HepG2 (cell line): ENCODE measurements around the gene EMC9. TPM values are rescaled to one million over a fixed set of nuclear protein-coding genes. Genes with fewer than 3 reads are reported as not detected.

Experiments
- ASH2L ChIP-seq: fragments of 300-600, 200-600 bp; sonication (generic); IDR thresholded peaks from 2 replicates; pipeline ENCODE4 v1.7.0; 2017; ENCODE audit warnings: low read depth, mild to moderate bottlenecking, moderate library complexity, mixed read lengths, low read length; ENCODE audit not compliant: insufficient read length
- BHLHE40 ChIP-seq: IDR thresholded peaks from 2 replicates; pipeline ENCODE4 v1.6.1; 2011; ENCODE audit warnings: low read length, improper control_type of control experiment
- DR1 ChIP-seq: sonication (generic); formaldehyde crosslinking; IDR thresholded peaks from 2 replicates; pipeline ENCODE4 v1.8.0; 2021; ENCODE audit warnings: mild to moderate bottlenecking, missing genetic modification reagents, inconsistent platforms
- FOXA1 ChIP-seq, 2 experiments: fragments of 450-650 bp in 1 of 2; sonication (generic) in 1 of 2; formaldehyde crosslinking in 1 of 2; IDR thresholded peaks; 2 replicates each; pipeline versions ENCODE4 v1.4.0 to v1.6.1; 2016 to 2020; ENCODE audit warnings: missing genetic modification reagents in 1 of 2
- GPN1 ChIP-seq: sonication (generic); formaldehyde crosslinking; IDR thresholded peaks from 2 replicates; pipeline ENCODE4 v1.5.1; 2020; ENCODE audit warnings: missing genetic modification reagents, borderline replicate concordance
- HNF4G ChIP-seq, 2 experiments: sonication (generic) in 1 of 2; formaldehyde crosslinking in 1 of 2; IDR thresholded peaks; 2 replicates each; pipeline versions ENCODE4 v1.4.0 to v1.6.1; 2011 to 2020; ENCODE audit warnings: borderline replicate concordance in 2 of 2, low read depth in 2 of 2, mild to moderate bottlenecking in 2 of 2, low read length in 1 of 2, missing genetic modification reagents in 1 of 2, moderate library complexity in 1 of 2
- KLF15 ChIP-seq: sonication (generic); formaldehyde crosslinking; IDR thresholded peaks from 2 replicates; pipeline ENCODE4 v1.8.1; 2023; ENCODE audit warnings: borderline replicate concordance, mild to moderate bottlenecking, inconsistent platforms, missing genetic modification reagents, mixed read lengths
- MAZ ChIP-seq, 2 experiments: sonication (generic) in 1 of 2; formaldehyde crosslinking in 1 of 2; IDR thresholded peaks; 2 replicates each; pipeline versions ENCODE4 v1.5.0 to v1.6.1; 2012 to 2020; ENCODE audit warnings: low read depth in 2 of 2, mild to moderate bottlenecking in 2 of 2, borderline replicate concordance in 1 of 2, improper control_type of control experiment in 1 of 2, low read length in 1 of 2, missing genetic modification reagents in 1 of 2, moderate library complexity in 1 of 2
- MTF1 ChIP-seq: sonication (generic); formaldehyde crosslinking; IDR thresholded peaks from 2 replicates; pipeline ENCODE4 v1.5.0; 2020; ENCODE audit warnings: missing genetic modification reagents
- POLR2AphosphoS2 ChIP-seq: IDR thresholded peaks from 2 replicates; pipeline ENCODE4 v1.6.1; 2011; ENCODE audit warnings: low read depth, low read length, improper control_type of control experiment
- SRSF4 ChIP-seq: fragments of 200-400 bp; formaldehyde crosslinking; IDR thresholded peaks from one replicate; pipeline ENCODE4 v1.6.1; 2018; ENCODE audit warnings: mild to moderate bottlenecking, low read depth, low read length, moderate library complexity; ENCODE audit not compliant: poor library complexity, severe bottlenecking
- THAP11 ChIP-seq: IDR thresholded peaks from 2 replicates; pipeline ENCODE4 v1.6.1; 2016; ENCODE audit warnings: missing biosample characterization, missing genetic modification reagents
- ZBTB10 ChIP-seq: sonication (generic); formaldehyde crosslinking; IDR thresholded peaks from 2 replicates; pipeline ENCODE4 v1.4.0; 2020; ENCODE audit warnings: missing genetic modification reagents, borderline replicate concordance
- ZNF17 ChIP-seq: sonication (generic); formaldehyde crosslinking; IDR thresholded peaks from 2 replicates; pipeline ENCODE4 v1.5.0; 2020; ENCODE audit warnings: mild to moderate bottlenecking, missing genetic modification reagents
- ZNF275 ChIP-seq: sonication (generic); formaldehyde crosslinking; IDR thresholded peaks from 2 replicates; pipeline ENCODE4 v1.8.0; 2022; ENCODE audit warnings: missing genetic modification reagents, mild to moderate bottlenecking, inconsistent platforms, borderline replicate concordance
- ZNF558 ChIP-seq: sonication (generic); formaldehyde crosslinking; IDR thresholded peaks from 2 replicates; pipeline ENCODE4 v1.9.0; 2022; ENCODE audit warnings: mild to moderate bottlenecking, missing genetic modification reagents, borderline replicate concordance
- ZNF780A ChIP-seq: sonication (generic); formaldehyde crosslinking; IDR thresholded peaks from 2 replicates; pipeline ENCODE4 v1.8.0; 2022; ENCODE audit warnings: mild to moderate bottlenecking, missing genetic modification reagents, moderate library complexity
- polyA plus RNA-seq, 8 experiments: library from polyadenylated mRNA; depleted of rRNA in 3 of 8; stranded (reverse) in 7 of 8; unstranded in 1 of 8; fragments of >200 nt; fragmentation: Illumina TruSeq in 4 of 8; extraction: Trizol in 4 of 8; gene quantifications; 2 replicates each; pipeline versions ENCODE4 v1.2.1 to v1.2.3, GENCODE V29; 2011 to 2016; ENCODE audit warnings: low read depth in 4 of 8, missing spikeins in 1 of 8, mixed read lengths in 1 of 8; ENCODE audit not compliant: insufficient read depth in 1 of 8
- total RNA-seq, 5 experiments: library from RNA; depleted of rRNA; stranded (reverse); fragments of >200 nt; fragmentation: Illumina TruSeq; extraction: Trizol; gene quantifications; 2 replicates each; pipeline ENCODE4 v1.2.3, GENCODE V29; 2016; ENCODE audit warnings: low read depth in 1 of 5
- TF ChIP-seq, protein P1 (sequence below): sonication (generic); formaldehyde crosslinking; IDR thresholded peaks from 2 replicates; pipeline ENCODE4 v1.5.1; 2020; ENCODE audit warnings: missing genetic modification reagents, mild to moderate bottlenecking, borderline replicate concordance
- TF ChIP-seq, protein P2 (sequence below): sonication (generic); formaldehyde crosslinking; IDR thresholded peaks from 2 replicates; pipeline ENCODE4 v1.4.0; 2020; ENCODE audit warnings: missing genetic modification reagents

EMC9 gene
- total and polyA plus RNA-seq, 2 of the 13 experiments (the other 11 are each of a cell fraction or from before 2014, with no cell fraction given), result 60.5 to 78.7 TPM

- TF ChIP-seq HNF4G (IDR thresholded peaks at IDR 0.05; ENCODE audit: borderline replicate concordance, low read depth, low read length) (no peak), HNF4G (CRISPR knock-in tag; IDR thresholded peaks at IDR 0.05; ENCODE audit: borderline replicate concordance, low read depth) (peak; percentile 71; the same call in 1 of the 2 replicates), ASH2L (no peak), ZNF275 (CRISPR knock-in tag) (no peak), DR1 (CRISPR knock-in tag) (no peak), ZBTB10 (CRISPR knock-in tag) (no peak), ZNF780A (CRISPR knock-in tag) (no peak), FOXA1 (IDR thresholded peaks at IDR 0.05) (no peak), FOXA1 (CRISPR knock-in tag; IDR thresholded peaks at IDR 0.05) (no peak), GPN1 (CRISPR knock-in tag) (peak; percentile 70), POLR2AphosphoS2 (no peak), ZNF17 (CRISPR knock-in tag) (peak; percentile 86; the same call in 1 of the 2 replicates), SRSF4 (no peak), KLF15 (no peak), ZNF558 (CRISPR knock-in tag) (no peak), BHLHE40 (no peak), MTF1 (no peak), MAZ (IDR thresholded peaks at IDR 0.05; ENCODE audit: borderline replicate concordance, low read depth, low read length) (no peak), MAZ (CRISPR knock-in tag; IDR thresholded peaks at IDR 0.05; ENCODE audit: low read depth) (no peak), THAP11 (CRISPR knock-in tag) (no peak)
- TF ChIP-seq, protein P1, sequence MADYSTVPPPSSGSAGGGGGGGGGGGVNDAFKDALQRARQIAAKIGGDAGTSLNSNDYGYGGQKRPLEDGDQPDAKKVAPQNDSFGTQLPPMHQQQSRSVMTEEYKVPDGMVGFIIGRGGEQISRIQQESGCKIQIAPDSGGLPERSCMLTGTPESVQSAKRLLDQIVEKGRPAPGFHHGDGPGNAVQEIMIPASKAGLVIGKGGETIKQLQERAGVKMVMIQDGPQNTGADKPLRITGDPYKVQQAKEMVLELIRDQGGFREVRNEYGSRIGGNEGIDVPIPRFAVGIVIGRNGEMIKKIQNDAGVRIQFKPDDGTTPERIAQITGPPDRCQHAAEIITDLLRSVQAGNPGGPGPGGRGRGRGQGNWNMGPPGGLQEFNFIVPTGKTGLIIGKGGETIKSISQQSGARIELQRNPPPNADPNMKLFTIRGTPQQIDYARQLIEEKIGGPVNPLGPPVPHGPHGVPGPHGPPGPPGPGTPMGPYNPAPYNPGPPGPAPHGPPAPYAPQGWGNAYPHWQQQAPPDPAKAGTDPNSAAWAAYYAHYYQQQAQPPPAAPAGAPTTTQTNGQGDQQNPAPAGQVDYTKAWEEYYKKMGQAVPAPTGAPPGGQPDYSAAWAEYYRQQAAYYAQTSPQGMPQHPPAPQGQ (CRISPR knock-in tag), result no peak; the same call in 1 of the 2 replicates
- TF ChIP-seq, protein P2, sequence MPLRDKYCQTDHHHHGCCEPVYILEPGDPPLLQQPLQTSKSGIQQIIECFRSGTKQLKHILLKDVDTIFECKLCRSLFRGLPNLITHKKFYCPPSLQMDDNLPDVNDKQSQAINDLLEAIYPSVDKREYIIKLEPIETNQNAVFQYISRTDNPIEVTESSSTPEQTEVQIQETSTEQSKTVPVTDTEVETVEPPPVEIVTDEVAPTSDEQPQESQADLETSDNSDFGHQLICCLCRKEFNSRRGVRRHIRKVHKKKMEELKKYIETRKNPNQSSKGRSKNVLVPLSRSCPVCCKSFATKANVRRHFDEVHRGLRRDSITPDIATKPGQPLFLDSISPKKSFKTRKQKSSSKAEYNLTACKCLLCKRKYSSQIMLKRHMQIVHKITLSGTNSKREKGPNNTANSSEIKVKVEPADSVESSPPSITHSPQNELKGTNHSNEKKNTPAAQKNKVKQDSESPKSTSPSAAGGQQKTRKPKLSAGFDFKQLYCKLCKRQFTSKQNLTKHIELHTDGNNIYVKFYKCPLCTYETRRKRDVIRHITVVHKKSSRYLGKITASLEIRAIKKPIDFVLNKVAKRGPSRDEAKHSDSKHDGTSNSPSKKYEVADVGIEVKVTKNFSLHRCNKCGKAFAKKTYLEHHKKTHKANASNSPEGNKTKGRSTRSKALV (CRISPR knock-in tag), result no peak; the same call in 1 of the 2 replicates
Observed at GRCh38 chr14:24115422-24116127, 25.8 kb downstream of the EMC9 start (continued).
